SKM-1 (cell line): Measurements from ENCODE around the gene ST3GAL4.
A peak's percentile ranks its signal among the peaks of the same experiment; 100 is the strongest.

Experiments
- DNase-seq: peaks from one replicate; lab custom pipeline; 2025; ENCODE audit not compliant: unreplicated experiment; lab: John Stamatoyannopoulos, UW

The ST3GAL4 gene

GRCh38 chr11:126440276-126440675 is 84.8 kb downstream of the ST3GAL4 start:
- no peak for DNase-seq

- DNase-seq: peak; percentile 76
Measured at GRCh38 chr11:126440792-126441514, 85.5 kb downstream of the ST3GAL4 start.

GRCh38 chr11:126443120-126443519 is 87.6 kb downstream of the ST3GAL4 start:
- no peak for DNase-seq

DNA sequence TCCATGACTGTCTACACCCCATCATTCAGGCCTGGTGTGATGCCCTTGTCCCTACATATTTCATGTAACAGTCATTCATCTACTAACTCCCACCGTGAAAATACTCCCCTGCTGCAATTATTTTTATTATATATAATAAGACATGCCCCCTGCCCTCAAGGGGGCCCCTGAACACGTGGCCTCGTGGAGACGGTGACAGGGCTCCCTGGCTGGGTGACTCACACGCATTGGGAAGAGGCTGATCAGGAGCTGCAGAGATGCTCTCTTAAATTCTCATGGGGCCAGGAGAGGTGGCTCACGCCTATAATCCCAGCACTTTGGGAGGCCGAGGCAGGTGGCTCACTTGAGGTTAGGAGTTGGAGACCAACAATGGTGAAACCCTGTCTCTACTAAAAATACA is 88.6 kb downstream of the ST3GAL4 start:
- DNase-seq: no peak

- DNase-seq: no peak
Measured at GRCh38 chr11:126446581-126446980, 91.1 kb downstream of the ST3GAL4 start.

DNA sequence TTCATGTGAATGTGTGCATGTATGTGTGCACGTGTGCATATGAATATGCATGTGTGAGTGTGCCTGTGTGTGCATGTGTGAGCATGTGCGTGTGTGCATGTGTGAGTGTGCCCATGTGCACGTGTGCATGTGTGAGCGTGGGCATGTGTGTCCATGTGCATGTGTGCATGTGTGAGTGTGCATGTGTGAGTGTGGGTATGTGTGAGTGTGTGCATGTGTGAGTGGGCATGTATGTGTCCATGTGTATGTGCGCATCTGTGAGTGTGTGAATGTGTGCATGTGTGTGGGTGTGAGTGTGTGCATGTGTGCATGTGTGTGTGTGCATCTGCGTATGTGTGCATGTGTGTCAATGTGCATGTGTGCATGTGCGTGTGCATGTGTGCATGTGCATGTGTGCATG is 94.7 kb downstream of the ST3GAL4 start:
- no peak for DNase-seq

GRCh38 chr11:126450806-126451205 is 95.3 kb downstream of the ST3GAL4 start:
- no peak for DNase-seq

GRCh38 chr11:126451211-126451802 is 95.8 kb downstream of the ST3GAL4 start:
- no peak for DNase-seq

- DNase-seq: no peak
Measured at GRCh38 chr11:126452241-126453101, 97.0 kb downstream of the ST3GAL4 start.

DNA sequence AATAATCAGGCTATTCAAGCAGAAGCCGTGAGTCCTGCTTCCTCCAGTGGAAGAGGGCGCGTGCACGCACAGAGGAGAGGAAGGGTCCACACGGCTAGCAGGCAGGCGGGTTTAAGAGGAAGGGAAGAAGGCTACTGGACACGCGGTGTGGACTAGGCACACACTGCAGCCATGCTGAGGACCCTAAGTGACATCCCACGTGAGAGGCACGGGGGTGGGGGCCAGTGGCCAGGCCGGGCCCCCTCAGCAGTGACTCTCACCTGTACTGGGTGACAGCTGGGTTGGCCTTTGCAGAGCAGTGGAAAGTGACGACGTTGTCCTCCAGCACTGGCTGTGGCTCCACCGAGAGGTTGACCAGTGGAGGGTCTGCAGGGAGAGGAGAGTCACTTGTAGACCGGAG is 100.6 kb downstream of the ST3GAL4 start:
- DNase-seq: no peak

DNA sequence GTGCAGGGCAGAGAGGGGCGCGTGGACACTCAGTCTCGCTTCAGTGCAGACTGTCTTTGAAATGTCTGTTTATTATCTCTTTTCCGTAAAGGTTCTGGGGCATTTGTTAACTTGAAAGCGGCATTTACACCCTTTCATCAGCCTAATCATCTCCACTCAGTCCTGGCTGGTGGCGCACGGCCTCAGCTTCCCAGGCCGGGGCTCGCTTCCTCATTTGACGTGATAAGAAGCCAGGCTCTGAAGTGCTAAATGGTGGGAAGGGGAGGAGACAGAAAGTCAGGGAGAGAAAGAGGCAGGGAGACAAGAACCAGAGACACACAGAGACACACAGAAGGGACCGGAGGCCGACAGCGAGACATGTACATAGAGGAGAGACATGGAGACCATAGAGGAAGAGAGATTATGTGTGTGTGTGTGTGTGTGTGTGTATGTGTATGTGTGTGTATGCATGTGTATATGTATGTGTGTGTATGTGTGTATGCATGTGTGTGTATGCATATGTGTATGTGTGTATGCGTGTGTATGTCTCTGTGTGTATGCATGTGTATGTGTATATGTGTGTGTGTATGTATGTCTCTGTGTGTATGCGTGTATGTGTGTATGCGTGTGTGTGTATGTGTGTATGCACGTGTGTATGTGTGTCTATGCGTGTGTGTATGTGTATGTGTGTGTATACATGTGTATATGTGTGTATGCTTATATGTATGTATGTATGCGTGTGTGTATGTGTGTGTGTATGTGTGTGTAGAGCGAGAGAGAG is 101.5 kb downstream of the ST3GAL4 start:
- DNase-seq: no peak

DNA sequence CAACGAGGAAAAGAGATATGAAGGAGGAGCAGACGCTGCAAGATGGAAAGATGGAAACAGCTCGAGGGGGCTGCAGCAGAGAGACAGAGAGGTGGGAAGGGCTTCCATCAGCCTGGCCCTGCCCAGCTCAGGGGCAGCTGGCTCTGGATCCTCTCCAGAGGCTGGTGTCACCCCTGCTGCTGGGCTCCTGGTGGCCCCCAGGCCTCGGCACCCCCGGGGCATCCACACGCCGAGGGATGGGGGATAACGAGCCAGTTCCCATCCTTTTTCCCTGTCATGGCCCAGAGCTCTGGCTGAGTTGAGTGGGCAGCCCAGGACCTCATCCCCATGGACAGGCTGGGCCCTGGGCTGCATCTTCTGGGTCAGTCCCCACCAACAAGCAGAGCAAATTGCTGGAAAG is 102.3 kb downstream of the ST3GAL4 start:
- DNase-seq: no peak

- no peak for DNase-seq
Measured at GRCh38 chr11:126459691-126460281, 104.3 kb downstream of the ST3GAL4 start.

DNA sequence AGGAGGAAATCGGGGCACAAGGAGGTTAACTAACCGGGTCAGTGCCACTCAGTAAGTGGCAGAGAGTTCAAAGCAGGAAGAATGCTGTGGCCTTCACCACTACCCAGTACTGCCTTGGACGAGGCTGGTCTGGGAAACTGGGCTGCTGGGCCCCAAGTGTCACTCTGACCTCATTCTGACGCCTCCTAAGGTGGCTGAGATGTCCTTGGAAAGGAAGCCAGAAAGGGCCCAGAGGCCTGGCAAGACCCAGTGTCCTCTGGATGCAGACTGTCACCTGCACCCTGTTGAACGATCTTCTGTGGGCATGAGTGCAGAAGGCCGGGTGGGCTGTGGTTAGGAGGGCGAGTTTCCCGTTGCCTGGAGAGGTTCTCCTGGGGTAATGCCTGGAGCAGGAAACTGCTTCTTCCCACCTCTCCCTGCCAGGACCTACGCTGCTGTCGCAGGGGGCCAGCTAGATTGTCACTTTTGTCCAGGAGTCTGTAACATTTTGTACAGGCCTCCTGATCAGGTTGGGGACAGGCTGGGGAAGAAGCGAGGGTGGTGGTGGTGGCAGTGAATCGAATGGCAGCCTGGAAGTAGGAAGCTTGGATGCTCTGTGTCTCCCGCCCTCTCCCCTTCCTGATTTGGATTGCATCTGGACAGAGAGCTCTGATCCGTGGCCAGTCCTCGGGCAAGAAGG is 105.1 kb downstream of the ST3GAL4 start:
- DNase-seq: no peak

DNA sequence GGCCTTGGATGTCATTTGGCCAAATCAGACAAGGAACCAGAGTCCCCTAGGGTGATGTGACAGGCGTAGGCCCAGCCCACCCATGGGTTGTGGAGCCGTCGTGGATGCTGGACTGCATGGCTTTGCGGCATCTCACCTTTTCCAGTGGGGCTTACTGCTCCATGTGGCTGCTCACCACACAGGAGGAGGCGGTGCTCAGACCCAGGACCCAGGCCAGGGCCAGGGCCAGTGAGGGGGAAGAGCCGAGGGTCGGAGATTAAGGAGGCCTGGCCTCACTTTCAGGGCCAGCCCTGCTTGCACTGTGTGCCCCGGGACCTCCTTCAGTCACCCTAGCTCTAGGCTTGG is 105.6 kb downstream of the ST3GAL4 start:
- DNase-seq: no peak

GRCh38 chr11:126461996-126462395 is 106.5 kb downstream of the ST3GAL4 start:
- no peak for DNase-seq

- DNase-seq: no peak
Measured at GRCh38 chr11:126462422-126462821, 106.9 kb downstream of the ST3GAL4 start.
